Stimulated activated CD4-positive, alpha-beta T cell treated with anti-CD3 and anti-CD28 coated beads, Interleukin-1b, Interleukin-23, amount 100 ng/mL, for 1 hour (primary cell): ENCODE measurements around the gene TBC1D17.

Experiments
- DNase-seq, 2 donors: peaks; one replicate each; pipeline ENCODE4 v3.0.0-alpha.2; 2020; ENCODE audit warnings: low read depth in 2 of 2

Gene TBC1D17

GRCh38 chr19:49877879-49878743 lies 609 bp downstream of the TBC1D17 start:
- peak; percentile 97 to 98 for DNase-seq

GRCh38 chr19:49878744-49879070 lies 1.2 kb downstream of the TBC1D17 start:
- DNase-seq: no peak

- no peak for DNase-seq
Observed at GRCh38 chr19:49879243-49879963, 1.9 kb downstream of the TBC1D17 start.

GRCh38 chr19:49880162-49880869 lies 2.8 kb downstream of the TBC1D17 start:
- DNase-seq: no peak

- DNase-seq: no peak
Observed at GRCh38 chr19:49881186-49881585, 3.7 kb downstream of the TBC1D17 start.

GRCh38 chr19:49881672-49882394 lies 4.3 kb downstream of the TBC1D17 start:
- DNase-seq: no peak

GRCh38 chr19:49882643-49883042 lies 5.1 kb downstream of the TBC1D17 start:
- no peak for DNase-seq

GRCh38 chr19:49883094-49883493 lies 5.6 kb downstream of the TBC1D17 start:
- no peak for DNase-seq

GRCh38 chr19:49884109-49884508 lies 6.6 kb downstream of the TBC1D17 start:
- no peak for DNase-seq

GRCh38 chr19:49884760-49885159 lies 7.3 kb downstream of the TBC1D17 start:
- DNase-seq: no peak

GRCh38 chr19:49887037-49887664 lies 9.6 kb downstream of the TBC1D17 start:
- DNase-seq: no peak

- no peak for DNase-seq
Observed at GRCh38 chr19:49887665-49888509, 10.4 kb downstream of the TBC1D17 start.

- DNase-seq: no peak
Observed at GRCh38 chr19:49888510-49888824, 11.0 kb downstream of the TBC1D17 start.

- no peak for DNase-seq
Observed at GRCh38 chr19:49889038-49889686, 11.7 kb downstream of the TBC1D17 start.

GRCh38 chr19:49889687-49890348 lies 12.3 kb downstream of the TBC1D17 start:
- DNase-seq: peak; percentile 42 to 47

GRCh38 chr19:49890349-49891311 lies 13.1 kb downstream of the TBC1D17 start:
- peak; percentile 27 to 59 for DNase-seq

GRCh38 chr19:49891393-49891792 lies 13.9 kb downstream of the TBC1D17 start:
- no peak for DNase-seq

GRCh38 chr19:49892716-49893115 lies 15.2 kb downstream of the TBC1D17 start:
- DNase-seq: no peak
